ENCODE results near the gene CLIC4. TPM values are rescaled to one million over a fixed set of nuclear protein-coding genes. Genes with fewer than 3 reads are reported as not detected.

The CLIC4 gene
- total and polyA plus RNA-seq, 10 of the 15 experiments (the other 5 are each of a cell fraction or from before 2014, with no cell fraction given), result 20.4 to 107 (median 69.6) TPM

- Histone ChIP-seq H3K79me2 (ENCODE audit: control insufficient read depth, insufficient read depth, low read length) (no peaks in the 10 kb centered on the region), H3K4me3 (no peak overlapping the region), H3K4me1 (ENCODE audit: control insufficient read depth, insufficient read depth, low read length) (no peaks in the 10 kb centered on the region), H3K27ac (ENCODE audit: control insufficient read depth, insufficient read depth) (no peak overlapping the region), H3K9me3 (replicated peaks; ENCODE audit: control insufficient read depth, insufficient read depth, low read length) (peaks cover 2% of the 10 kb centered on the region), H4K20me1 (ENCODE audit: control insufficient read depth, insufficient read depth) (no peaks in the 10 kb centered on the region), H3K9ac (ENCODE audit: control insufficient read depth, insufficient read depth, low read length) (no peak overlapping the region), H3K36me3 (ENCODE audit: control insufficient read depth in 2 of 2, insufficient read depth in 2 of 2, low read length in 1 of 2) (no peaks in the 10 kb centered on the region), H2AFZ (ENCODE audit: control insufficient read depth, low read depth, low read length) (no peak overlapping the region), H3K4me2 (ENCODE audit: control insufficient read depth, insufficient read depth) (no peak overlapping the region), H3K27me3 (replicated peaks in 1 of 2; ENCODE audit: control insufficient read depth in 2 of 2, insufficient read depth in 2 of 2, low read length in 1 of 2) (no peaks in the 10 kb centered on the region; a peak in 3 of 4 replicates)
- in situ Hi-C loops (cut with MboI) (no loop called here), intact Hi-C loops (cut with micrococcal nuclease; ENCODE audit: unreplicated experiment) (no loop called here)
- no TSS peak for BruUV-seq (replicated peaks)
- ATAC-seq (no peak), FAIRE-seq (no peak), DNase-seq (ENCODE audit: low read depth, low spot score) (no peak)
- ChIA-PET POLR2A (no interaction called here), CTCF (interaction anchor here (1.1 to 1.8 kb wide), 2 partner anchors 16 to 29 kb away, joined by 4 to 5 read pairs; no protein-coding TSS in a partner anchor), RAD21 (ENCODE audit: unreplicated experiment) (no interaction called here), SMC1A (ENCODE audit: uncharacterized antibody, unreplicated experiment) (interaction anchor here (1.2 to 1.5 kb wide), 2 partner anchors 13 to 15 kb away, joined by 3 read pairs; no protein-coding TSS in a partner anchor)
- WGBS (ENCODE audit: insufficient coverage, insufficient replicate concordance, low lambda C conversion rate, missing lambda C conversion rate), result 26% methylated on average over 7 of the region's 7 CpGs
- TF ChIP-seq NR2C2 (IDR thresholded peaks at IDR 0.05; ENCODE audit: borderline replicate concordance, control insufficient read depth, insufficient read length, low read depth) (no peak), WRNIP1 (IDR thresholded peaks at IDR 0.05; ENCODE audit: borderline replicate concordance, low read depth, low read length) (no peak), ZNF687 (IDR thresholded peaks at IDR 0.05) (no peak), HSF1 (IDR thresholded peaks at IDR 0.05; ENCODE audit: low read depth, low read length) (no peak), EP300 (IDR thresholded peaks at IDR 0.05; ENCODE audit: borderline replicate concordance in 1 of 2, control insufficient read depth in 1 of 2, low read depth in 2 of 2, low read length in 2 of 2) (no peak), ZSCAN29 (IDR thresholded peaks at IDR 0.05) (no peak), ZNF274 (IDR thresholded peaks at IDR 0.05; ENCODE audit: insufficient read depth, insufficient read length) (no peak), KDM1A (IDR thresholded peaks at IDR 0.05; ENCODE audit: borderline replicate concordance) (no peak), ATF2 (IDR thresholded peaks at IDR 0.05; ENCODE audit: low read length) (no peak), BRCA1 (IDR thresholded peaks at IDR 0.05; ENCODE audit: low read depth, low read length) (no peak), MTA3 (IDR thresholded peaks at IDR 0.05; ENCODE audit: borderline replicate concordance, low read length) (no peak), IKZF2 (IDR thresholded peaks at IDR 0.05) (no peak)
Observed at GRCh38 chr1:24878775-24879742, 133.8 kb downstream of the CLIC4 start.
